ENCODE data around the gene UGT1A4. TPM values are rescaled to one million over a fixed set of nuclear protein-coding genes. Genes with fewer than 3 reads are reported as not detected.

The UGT1A4 gene
- total RNA-seq: 1 to 10 TPM; 2.2 to 4.0 TPM
- long read RNA-seq: 0 reads

DNA sequence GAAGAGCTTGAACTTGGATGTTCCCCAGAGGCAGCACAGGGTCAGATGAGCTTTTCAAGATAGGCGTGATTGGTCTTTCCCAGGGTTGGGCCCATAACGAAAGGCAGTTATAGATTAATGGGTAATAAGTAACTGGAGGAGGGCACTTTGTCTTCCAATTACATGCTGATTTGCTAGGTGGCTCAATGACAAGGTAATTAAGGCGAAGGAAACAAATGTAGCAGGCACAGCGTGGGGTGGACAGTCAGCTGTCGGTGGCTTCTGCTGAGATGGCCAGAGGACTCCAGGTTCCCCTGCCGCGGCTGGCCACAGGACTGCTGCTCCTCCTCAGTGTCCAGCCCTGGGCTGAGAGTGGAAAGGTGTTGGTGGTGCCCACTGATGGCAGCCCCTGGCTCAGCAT lies at the start of gene UGT1A4:
UGT1A4 (plus strand) TSS at position 185 of the 400 bp plus-strand sequence; CDS start at position 270, 85 bp downstream.
- intact Hi-C loops (cut with DNase I, micrococcal nuclease): no loop called here
- ATAC-seq (no peak), DNase-seq (no peak)

DNA sequence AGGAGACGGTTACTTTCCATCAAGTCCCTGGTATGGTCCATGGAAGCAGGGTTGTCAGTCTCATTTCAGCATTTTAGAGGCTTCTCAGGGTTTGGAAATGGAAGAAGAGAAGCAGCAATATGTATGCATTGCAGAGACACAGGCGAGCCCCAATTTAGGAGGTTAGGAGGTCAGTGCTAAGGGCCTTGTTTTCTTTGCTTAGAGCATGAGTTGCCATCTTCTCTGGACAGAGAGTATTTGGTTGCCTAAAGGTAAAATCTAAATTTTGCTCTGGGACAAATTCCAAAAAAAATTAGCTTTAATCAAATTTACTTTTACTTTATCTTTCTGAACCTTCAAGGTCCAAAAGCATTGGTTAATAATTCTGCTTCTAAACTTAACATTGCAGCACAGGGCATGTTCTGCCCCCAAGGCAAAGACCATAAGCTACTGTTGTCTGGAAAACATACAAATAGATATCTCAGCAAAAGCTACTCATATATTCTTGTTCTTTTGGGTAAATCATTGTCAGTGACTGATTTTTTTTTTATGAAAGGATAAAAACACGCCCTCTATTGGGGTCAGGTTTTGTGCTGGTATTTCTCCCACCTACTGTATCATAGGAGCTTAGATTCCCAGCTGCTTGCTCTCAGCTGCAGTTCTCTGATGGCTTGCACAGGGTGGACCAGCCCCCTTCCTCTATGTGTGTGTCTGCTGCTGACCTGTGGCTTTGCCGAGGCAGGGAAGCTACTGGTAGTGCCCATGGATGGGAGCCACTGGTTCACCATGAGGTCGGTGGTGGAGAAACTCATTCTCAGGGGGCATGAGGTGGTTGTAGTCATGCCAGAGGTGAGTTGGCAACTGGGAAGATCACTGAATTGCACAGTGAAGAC lies 47.0 kb upstream of the UGT1A4 start, which contains the start of gene UGT1A9:
UGT1A9 (plus strand) TSS at position 609 of the 872 bp plus-strand sequence; CDS start at position 646, 37 bp downstream.
- intact Hi-C loops (cut with DNase I, micrococcal nuclease): no loop called here
- ATAC-seq: no peak
- DNase-seq: no peak

DNA sequence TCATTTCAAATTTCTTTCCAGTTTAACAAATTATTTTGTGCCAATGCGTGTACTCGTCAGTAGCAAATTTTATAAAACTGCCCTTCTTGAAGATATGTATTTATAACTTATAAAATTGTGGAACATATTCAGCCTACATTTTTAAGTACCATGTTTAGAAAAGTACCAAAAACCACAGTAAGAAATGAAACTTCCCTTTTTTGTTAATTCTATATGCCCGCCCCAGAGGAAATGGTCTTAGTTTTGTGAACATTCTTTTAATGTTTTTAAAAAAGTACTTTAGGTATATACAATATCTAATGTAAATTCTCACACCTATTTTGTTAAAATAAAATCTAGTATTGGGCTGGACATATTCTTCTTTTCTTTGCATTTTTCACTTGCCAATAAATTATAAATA lies 45.6 kb upstream of the UGT1A4 start:
- intact Hi-C loops (cut with DNase I, micrococcal nuclease): no loop called here
- ATAC-seq (no peak), DNase-seq (no peak)

DNA sequence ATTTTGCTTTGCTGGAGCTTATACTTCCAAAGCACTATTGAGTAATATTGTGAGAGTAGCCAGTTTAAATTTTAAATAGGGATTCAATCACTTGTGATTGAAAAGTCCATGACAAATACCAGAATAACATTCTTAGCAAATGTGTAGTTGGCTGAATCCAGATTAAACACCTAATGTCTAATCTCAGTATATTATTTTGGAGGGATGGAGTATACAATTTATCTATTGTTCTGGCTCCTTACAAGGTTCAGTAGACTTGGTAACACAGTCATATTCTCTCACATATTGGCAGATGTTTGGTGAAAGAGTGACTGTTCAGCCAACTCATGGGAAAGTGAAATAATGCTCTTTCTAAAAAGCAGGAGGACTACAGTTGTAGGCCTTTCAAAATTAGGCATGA lies 44.6 kb upstream of the UGT1A4 start:
- no peak for DNase-seq
- intact Hi-C loops (cut with DNase I, micrococcal nuclease): no loop called here
- no peak for ATAC-seq

DNA sequence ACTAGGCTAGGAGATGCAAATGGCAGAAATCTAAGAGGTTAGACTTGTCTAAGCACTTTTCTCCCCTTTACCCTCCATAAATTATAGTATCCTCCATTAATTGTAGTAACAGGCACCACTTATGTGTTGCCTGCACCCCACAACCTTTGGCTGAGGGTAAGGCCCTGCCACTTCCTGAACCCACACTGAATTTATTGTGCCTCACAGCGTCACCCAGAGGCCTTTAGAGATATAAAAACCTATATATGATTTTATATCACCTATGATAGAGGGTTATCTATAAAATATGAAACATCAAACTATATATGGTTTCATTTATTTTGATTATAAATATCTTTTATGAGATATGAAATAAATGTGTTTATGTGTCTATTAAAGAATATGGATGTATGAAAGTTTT lies 44.2 kb upstream of the UGT1A4 start:
- intact Hi-C loops (cut with DNase I, micrococcal nuclease): no loop called here
- DNase-seq (no peak), ATAC-seq (no peak)

DNA sequence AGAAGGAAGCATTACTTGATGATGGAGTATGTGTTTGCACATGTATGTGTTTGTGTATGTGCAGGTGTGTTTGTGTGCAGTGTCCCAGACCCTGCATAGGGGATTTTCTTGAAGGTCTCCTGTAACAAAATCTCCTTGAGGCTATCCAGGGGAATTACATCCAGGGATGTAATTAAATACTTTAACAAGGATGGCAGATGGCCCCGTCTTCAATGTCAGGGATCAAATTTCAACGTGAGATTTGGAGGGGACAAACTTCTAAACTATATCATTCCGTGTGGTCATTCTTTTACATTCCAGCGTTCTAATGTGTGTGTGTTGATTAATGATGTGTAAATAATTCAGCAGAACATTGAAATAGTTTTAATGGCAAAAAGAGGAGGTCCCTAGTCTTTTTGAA lies 43.5 kb upstream of the UGT1A4 start:
- intact Hi-C loops (cut with DNase I, micrococcal nuclease): no loop called here
- ATAC-seq (no peak), DNase-seq (no peak)

DNA sequence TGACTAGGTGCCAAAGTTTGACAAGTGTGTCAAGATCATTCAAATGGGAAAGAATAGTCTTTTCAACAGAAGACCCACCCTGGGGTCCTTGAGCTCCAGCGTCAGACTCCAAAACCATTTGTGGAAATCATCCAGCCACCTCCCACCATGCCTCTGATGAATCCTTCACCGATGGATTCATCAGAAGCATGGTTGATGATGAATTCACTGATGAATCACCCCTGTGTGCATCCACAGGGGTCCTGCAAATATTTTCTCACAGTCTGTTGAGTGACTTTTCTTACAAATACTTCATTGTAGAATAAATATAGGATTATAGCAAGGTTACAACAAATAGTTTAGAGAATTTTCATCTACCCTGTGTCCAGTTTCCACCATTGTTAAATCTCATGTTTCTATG lies 42.5 kb upstream of the UGT1A4 start:
- intact Hi-C loops (cut with DNase I, micrococcal nuclease): no loop called here
- ATAC-seq (no peak), DNase-seq (no peak)

DNA sequence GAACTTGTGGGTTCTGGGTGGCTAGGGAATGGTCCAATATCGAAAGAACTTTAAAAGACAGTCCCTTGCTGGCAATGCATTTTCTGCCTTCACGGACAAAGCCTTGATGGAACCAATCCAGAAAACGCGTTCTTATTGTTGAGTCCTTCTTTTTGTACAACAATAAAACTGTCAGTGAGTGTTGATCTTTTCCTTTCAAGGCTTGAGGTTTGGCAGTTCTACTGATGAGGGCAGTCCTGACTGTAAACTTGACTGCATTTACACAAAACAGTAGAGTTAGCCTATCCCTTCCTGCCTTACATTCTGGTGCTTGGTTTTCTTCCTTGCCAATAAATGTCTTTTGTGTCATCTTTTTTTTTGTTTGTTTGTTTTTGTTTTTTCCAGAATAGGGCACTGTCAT lies 39.3 kb upstream of the UGT1A4 start:
- ATAC-seq (peak; percentile 36), DNase-seq (no peak)
- intact Hi-C loops (cut with DNase I, micrococcal nuclease): no loop called here

DNA sequence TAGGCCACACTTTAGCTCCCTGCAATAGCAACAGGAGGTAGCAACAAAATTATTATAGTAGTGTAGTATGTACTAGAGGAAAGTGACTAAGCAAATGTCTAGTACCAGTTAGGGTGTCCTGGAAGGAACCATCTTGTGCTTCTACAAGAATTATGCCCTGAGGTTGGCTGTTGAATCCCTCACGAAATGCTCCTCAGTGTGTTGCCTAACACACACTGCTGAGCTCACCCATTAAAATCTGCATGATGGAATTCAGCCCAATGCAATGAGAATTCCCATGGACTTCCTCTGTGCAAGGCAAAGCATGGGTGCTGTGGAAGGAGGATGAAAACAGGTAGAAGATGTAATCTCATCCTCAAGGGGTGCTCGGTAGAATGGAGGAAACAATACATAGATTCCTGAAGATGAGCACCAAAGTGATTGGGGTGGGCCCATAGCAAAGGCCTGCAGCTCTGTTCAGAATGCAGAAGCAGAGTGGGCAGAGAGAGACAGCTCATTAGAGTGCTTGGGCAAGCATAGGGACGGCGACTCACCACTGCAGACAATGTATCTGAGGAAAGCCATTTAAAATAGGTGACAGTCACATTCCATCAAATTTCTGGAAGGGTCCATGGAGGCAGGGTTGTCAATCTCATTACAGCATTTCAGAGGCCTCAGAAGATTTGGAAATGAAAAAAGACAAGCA lies 38.0 kb upstream of the UGT1A4 start:
- intact Hi-C loops (cut with DNase I, micrococcal nuclease): no loop called here
- no peak for DNase-seq
- ATAC-seq: no peak

DNA sequence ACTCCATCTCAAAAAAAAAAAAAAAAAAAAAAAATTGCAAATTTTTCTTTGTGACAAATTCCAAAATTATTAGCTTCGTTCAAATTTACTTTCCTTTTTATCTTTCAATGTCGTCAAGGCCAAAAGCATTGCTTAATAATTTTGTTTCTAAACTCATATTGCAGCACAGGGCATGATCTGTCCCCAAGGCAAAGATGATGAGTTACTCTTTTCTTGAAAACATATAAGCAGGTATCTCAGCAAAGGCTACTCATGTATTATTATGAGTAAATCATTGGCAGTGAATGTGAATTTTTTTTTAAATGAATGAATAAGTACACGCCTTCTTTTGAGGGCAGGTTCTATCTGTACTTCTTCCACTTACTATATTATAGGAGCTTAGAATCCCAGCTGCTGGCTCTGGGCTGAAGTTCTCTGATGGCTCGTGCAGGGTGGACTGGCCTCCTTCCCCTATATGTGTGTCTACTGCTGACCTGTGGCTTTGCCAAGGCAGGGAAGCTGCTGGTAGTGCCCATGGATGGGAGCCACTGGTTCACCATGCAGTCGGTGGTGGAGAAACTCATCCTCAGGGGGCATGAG lies 36.9 kb upstream of the UGT1A4 start, which contains the start of gene UGT1A7:
UGT1A7 (plus strand) TSS at position 381 of the 579 bp plus-strand sequence; CDS start at position 418, 37 bp downstream.
- DNase-seq: no peak
- intact Hi-C loops (cut with DNase I, micrococcal nuclease): no loop called here
- ATAC-seq: no peak

DNA sequence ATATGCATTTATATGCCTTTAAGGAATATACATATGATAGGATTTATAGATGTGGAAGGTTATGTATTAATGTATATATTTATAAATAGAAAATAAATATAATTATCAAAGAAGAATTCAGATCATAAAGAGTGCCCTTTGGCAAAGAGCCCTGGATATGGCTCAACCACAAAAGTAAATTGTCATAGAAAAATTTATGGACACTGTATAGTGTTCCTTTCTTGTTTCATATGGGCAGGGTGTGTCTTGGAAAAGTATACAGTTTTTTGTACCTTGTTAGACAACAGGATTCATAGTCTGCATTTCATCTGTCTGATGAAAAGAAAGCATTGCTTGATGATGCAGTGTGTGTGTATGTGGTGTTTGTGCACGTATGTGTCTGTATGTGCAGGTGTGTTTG lies 33.9 kb upstream of the UGT1A4 start:
- DNase-seq: no peak
- intact Hi-C loops (cut with DNase I, micrococcal nuclease): no loop called here
- ATAC-seq: peak; percentile 90

DNA sequence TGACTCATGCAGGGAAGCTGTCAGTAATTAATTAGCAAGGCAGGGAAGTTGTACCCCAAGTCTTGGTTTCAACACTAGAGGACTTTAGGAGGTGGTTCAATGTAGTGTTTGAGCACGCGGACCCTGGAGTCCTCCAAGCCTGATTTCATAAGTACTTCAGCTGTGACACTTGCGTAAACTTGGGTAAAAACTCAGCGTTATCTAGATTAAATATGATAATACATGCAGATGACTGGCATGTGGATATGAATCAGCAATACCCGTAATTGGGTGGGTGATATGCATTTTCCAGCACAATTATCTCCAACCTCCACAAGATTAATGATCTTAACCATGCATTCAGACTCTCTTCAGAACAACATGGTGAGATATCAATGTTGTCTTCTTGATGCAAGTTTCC lies 31.6 kb upstream of the UGT1A4 start:
- DNase-seq (no peak), ATAC-seq (no peak)
- intact Hi-C loops (cut with DNase I, micrococcal nuclease): no loop called here

DNA sequence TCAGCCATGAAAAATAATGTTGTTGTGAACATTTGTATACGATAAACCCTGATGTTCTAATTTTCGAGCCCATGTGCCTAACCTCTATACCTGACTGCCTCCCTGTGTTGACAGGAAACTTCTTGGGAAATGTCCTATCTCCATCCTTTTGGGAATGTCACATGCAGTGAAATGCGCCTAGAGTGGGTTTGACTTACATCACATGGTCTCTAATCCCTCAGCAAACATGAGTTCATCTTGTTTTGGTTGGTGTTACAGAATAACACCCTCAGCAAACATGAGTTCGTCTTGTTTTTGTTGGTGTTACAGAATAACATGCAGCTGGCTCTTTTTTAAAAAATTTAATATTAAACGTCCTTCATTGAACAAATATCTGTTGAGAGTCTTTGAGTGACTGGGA lies 30.2 kb upstream of the UGT1A4 start:
- no peak for DNase-seq
- intact Hi-C loops (cut with DNase I, micrococcal nuclease): no loop called here
- ATAC-seq: no peak

DNA sequence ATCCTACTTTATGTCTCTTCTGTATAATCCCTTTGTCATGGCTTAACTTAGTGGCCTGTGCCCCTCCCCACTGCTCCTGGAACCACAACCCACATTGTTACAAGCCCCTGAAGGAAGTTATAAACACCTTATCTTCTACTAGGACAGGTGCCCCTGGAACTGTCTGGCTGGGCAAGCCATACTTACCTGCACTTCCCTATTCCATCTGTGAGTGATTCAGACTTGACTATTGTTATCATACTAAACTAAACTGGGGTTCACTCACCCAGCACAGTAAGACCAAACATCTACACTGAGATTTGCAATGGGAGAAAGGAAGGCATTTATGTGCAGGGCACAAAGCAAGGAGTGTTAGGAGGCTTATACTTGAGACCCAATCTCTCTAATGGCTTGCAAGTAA lies 29.5 kb upstream of the UGT1A4 start:
- intact Hi-C loops (cut with DNase I, micrococcal nuclease): no loop called here
- ATAC-seq: peak; percentile 32
- no peak for DNase-seq

DNA sequence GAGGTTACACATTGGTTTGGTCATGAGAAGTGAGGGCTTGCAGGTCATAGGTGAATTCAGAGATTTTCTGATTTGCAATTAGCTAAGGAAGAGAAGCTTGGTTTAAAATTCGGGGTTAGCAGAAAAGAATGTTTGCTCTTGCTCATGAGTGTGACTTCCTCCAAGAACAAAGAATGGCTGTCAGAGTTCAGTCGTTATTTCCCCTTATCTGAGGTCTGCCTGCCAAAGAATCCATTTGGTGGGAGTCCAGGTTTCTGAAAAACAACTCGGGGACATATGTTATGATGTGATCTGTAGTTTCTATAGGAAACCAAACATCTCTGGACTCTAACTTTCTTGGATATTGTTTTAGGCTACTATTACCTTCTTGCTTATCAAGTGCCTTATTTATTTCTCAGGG lies 29.0 kb upstream of the UGT1A4 start:
- intact Hi-C loops (cut with DNase I, micrococcal nuclease): no loop called here
- no peak for DNase-seq
- no peak for ATAC-seq

DNA sequence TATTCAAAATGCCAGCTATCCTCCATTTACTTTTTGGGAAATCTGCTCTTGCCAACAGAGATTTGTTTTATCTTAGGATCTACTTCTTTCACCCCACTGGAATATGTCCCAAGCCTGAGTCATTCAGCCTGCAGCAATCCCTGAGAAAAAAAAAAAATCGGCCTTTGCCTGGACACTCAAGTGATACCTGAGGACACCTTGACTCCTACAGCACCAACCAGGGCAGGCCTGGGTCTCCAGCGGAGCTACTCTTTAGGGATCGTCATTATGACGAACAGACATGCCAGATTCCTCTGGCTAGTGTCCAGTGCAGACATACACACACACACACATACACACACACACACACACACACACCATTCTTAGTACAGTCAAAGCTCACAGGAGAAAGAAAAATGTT lies 28.1 kb upstream of the UGT1A4 start:
- no peak for DNase-seq
- ATAC-seq: no peak
- intact Hi-C loops (cut with DNase I, micrococcal nuclease): no loop called here

DNA sequence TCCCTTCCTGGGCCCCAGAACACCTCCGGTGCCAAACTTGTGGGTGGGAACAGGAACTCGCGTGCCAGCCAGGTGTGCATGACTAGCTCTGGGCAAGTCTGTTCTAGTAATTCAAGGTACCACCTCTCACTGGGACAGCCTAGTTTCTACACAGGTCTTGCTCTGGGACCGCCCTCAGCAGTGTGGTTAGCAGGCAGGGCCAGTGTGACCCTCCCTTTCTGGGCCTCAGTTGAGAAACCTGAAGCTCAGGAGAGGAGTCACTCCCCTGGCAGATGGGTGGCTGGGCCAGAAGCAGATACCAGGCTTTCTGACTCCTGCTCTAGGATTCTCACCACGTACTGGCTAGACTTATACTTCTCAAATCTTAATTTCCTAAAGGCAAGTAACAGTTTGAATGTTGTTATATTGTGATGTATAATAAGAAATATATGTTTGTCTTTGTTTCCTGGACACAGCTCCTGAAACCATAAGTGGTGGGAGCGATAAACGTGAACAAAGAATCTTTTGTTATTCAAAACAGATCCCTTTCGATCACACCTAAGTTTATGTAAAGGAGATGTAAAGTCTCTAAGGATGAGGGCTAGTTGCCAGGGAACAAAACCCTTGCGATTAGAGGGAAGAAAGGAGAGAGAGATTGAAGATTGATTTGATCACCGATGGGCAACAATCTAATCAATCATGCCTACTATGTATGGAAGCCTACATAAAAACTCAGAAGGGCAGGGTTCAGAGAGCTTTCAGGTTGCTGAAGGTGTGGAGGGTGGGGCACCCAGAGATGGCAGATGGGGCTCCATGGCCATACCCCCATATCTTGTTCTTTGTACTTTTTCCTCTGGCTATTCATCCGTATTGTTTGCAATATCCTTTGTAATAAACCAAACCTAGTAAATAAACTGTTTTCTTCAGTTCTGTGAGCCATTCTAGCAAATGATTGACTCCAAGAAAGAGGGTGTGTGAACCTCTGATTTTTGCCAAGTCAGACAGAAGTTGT lies 26.8 kb upstream of the UGT1A4 start:
- intact Hi-C loops (cut with DNase I, micrococcal nuclease): no loop called here
- ATAC-seq (peak; percentile 68), DNase-seq (peak; percentile 36 to 79)

DNA sequence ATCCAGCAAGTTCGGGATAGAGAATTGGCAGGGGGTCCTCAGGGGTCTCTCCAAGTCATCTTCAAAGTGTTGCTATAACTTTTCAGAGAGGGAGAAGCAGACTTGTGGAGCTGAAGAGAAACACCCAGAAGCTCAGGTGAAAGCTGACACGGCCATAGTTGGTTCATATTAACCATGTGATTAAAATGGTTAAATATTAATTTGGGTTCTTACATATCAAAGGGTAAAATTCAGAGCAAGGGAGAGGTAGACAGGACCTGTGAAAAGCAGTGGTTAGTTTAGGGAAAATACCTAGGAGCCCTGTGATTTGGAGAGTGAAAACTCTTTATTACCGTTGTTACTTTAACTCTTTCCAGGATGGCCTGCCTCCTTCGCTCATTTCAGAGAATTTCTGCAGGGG lies 25.9 kb upstream of the UGT1A4 start, which contains the start of gene UGT1A6:
UGT1A6 (plus strand) TSS at position 243 of the 400 bp plus-strand sequence; CDS start at position 358, 115 bp downstream.
- DNase-seq (no peak), ATAC-seq (peak; percentile 60)
- intact Hi-C loops (cut with DNase I, micrococcal nuclease): no loop called here

DNA sequence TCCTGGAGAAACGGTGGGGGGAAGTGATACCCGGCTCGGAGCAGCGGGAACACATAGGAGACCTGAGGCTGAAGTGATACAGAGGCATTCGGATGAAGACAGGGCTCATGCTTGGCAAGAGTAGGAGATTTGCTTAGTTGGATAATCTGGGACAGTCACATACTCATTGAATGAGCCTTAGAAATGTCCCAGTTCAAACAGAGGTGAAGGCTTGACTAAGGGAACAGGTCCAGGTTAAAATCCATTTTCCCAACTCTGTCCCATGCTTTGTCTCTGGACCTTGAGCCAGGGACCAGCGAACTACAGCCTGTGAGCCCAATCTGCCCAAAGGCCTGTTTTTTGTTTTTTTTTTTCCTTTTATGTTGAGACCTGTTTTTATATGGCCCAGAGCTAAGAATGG lies 24.6 kb upstream of the UGT1A4 start:
- DNase-seq (no peak), ATAC-seq (no peak)
- intact Hi-C loops (cut with DNase I, micrococcal nuclease): no loop called here

Data from left colon (tissue), 2 donors.